DND-41 (cell line): ENCODE data around the gene MARCHF2.

Experiments
- ATAC-seq: fragments of 200-7000 bp; cut with Tn5 transposase; 3 replicates; pipeline ENCODE4 v1.9.1; 2021; ENCODE audit warnings: low read depth; ENCODE audit not compliant: insufficient read depth
- DNase-seq: peaks from one replicate; pipeline ENCODE4 v3.0.0-alpha.2; 2020
- H2AFZ ChIP-seq: 2 replicates; pipeline ENCODE4 v1.6.0; 2012; ENCODE audit warnings: low read depth, low read length
- H3K27ac ChIP-seq: 2 replicates; pipeline ENCODE4 v1.5.1; 2012; ENCODE audit warnings: low read length, inconsistent platforms
- H3K27me3 ChIP-seq: fragments of 200-600 bp; sonication (generic); 2 replicates; pipeline ENCODE4 v1.6.0; 2012; ENCODE audit warnings: low read length, mild to moderate bottlenecking, inconsistent platforms; ENCODE audit not compliant: insufficient read depth, poor library complexity
- H3K36me3 ChIP-seq: 2 replicates; pipeline ENCODE4 v1.5.1; 2012; ENCODE audit warnings: low read length, inconsistent platforms; ENCODE audit not compliant: insufficient read depth
- H3K4me1 ChIP-seq: 2 replicates; pipeline ENCODE4 v1.5.1; 2012; ENCODE audit warnings: mild to moderate bottlenecking, low read length; ENCODE audit not compliant: insufficient read depth
- H3K4me2 ChIP-seq: 2 replicates; pipeline ENCODE4 v1.6.0; 2012; ENCODE audit warnings: mild to moderate bottlenecking, moderate library complexity, low read length, inconsistent platforms; ENCODE audit not compliant: insufficient read depth
- H3K4me3 ChIP-seq, 2 experiments: fragments of 200-600 bp in 1 of 2; shearing (Covaris generic) in 1 of 2; 2 replicates each; pipeline ENCODE4 v1.5.1; 2012 to 2016; ENCODE audit warnings: inconsistent platforms in 2 of 2, low read length in 2 of 2, mild to moderate bottlenecking in 2 of 2, low read depth in 1 of 2, moderate library complexity in 1 of 2
- H3K79me2 ChIP-seq: 2 replicates; pipeline ENCODE4 v1.6.0; 2012; ENCODE audit warnings: low read length, inconsistent platforms; ENCODE audit not compliant: insufficient read depth
- H3K9ac ChIP-seq: 2 replicates; pipeline ENCODE4 v1.6.0; 2012; ENCODE audit warnings: low read depth, mild to moderate bottlenecking, inconsistent platforms, low read length, moderate library complexity
- H3K9me3 ChIP-seq: 2 replicates; pipeline ENCODE4 v1.5.1; 2012; ENCODE audit warnings: low read length, moderate library complexity, mild to moderate bottlenecking, inconsistent platforms; ENCODE audit not compliant: insufficient read depth, severe bottlenecking
- H4K20me1 ChIP-seq: 2 replicates; pipeline ENCODE4 v1.6.0; 2012; ENCODE audit warnings: low read length; ENCODE audit not compliant: insufficient read depth
- CTCF ChIP-seq: IDR thresholded peaks from 2 replicates; pipeline ENCODE4 v1.5.1; 2012; ENCODE audit warnings: borderline replicate concordance, low read length, moderate library complexity, mild to moderate bottlenecking; ENCODE audit not compliant: poor library complexity, severe bottlenecking; ENCODE audit errors: extremely low read depth
- EZH2 ChIP-seq: IDR thresholded peaks from 3 replicates; pipeline ENCODE4 v1.6.1; 2012; ENCODE audit warnings: borderline replicate concordance, low read depth, mild to moderate bottlenecking, moderate library complexity, low read length, inconsistent platforms; ENCODE audit not compliant: severe bottlenecking

The MARCHF2 gene

GRCh38 chr19:8401981-8402411, 11.1 kb upstream of the MARCHF2 start:
- no peak for ATAC-seq

DNA sequence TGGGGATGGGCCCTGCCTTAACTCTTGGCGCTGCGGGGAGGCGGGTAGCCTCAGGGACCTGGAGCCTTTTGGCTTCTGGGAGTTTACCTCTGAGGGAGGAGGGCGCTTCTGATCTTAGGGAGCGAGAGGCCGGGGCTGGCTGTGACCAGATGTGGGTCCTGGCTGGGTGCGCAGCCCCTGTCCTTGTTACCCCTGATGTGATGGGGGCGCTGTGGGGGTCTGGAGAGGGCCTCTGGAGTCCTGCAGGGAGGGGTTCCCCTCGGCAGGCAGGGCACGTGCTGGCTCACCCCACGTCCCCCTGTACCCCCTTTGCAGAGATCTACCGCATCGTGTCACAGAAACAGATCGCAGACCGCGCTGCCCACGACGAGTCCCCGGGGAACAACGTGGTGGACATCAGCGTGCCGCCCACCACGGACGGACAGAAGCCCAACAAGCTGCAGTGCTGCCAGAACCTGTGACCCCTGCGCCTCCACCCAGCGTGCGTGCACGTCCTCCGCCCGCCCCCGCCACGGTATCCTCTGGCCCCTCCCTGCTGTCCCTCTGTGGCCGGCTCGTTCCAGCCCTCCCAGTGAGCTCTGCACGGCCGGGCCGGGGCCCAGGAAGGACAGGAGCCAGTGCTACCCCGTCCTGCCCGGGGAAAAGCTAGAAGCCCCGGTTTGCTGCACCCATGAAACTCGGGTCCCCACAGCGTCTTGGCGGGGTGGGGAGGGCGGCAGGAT, 9.8 kb upstream of the MARCHF2 start:
- Histone ChIP-seq H3K79me2 (peaks cover 23% of the 10 kb centered on the region), H3K4me1 (no peaks in the 10 kb centered on the region), H3K4me2 (no peak overlapping the region), H3K9me3 (no peaks in the 10 kb centered on the region), H3K9ac (no peak overlapping the region), H4K20me1 (peaks cover 22% of the 10 kb centered on the region), H3K36me3 (peaks cover 50% of the 10 kb centered on the region), H3K4me3 (no peak overlapping the region), H3K27me3 (no peaks in the 10 kb centered on the region), H2AFZ (no peak overlapping the region), H3K27ac (no peak overlapping the region)
- DNase-seq, result no peak
- no peak for TF ChIP-seq CTCF
- no peak for TF ChIP-seq EZH2
- no peak for ATAC-seq

More at GRCh38 chr19:8401981-8402411, 11.1 kb upstream of the MARCHF2 start:
- Histone ChIP-seq H3K4me3 (no peak overlapping the region), H3K79me2 (peaks cover 36% of the 10 kb centered on the region), H4K20me1 (peaks cover 35% of the 10 kb centered on the region), H3K9ac (no peak overlapping the region), H3K36me3 (peaks cover 54% of the 10 kb centered on the region), H3K27me3 (no peaks in the 10 kb centered on the region), H3K27ac (no peak overlapping the region), H3K4me2 (no peak overlapping the region), H3K4me1 (no peaks in the 10 kb centered on the region), H2AFZ (no peak overlapping the region), H3K9me3 (no peaks in the 10 kb centered on the region)
- no peak for TF ChIP-seq CTCF
- no peak for TF ChIP-seq EZH2
- DNase-seq, result no peak

GRCh38 chr19:8403820-8404109, 9.3 kb upstream of the MARCHF2 start:
- H3K9ac ChIP-seq, result no peak overlapping the region
- no peaks in the 10 kb centered on the region for H3K9me3 ChIP-seq
- peaks cover 46% of the 10 kb centered on the region for H3K36me3 ChIP-seq
- no peak overlapping the region for H3K4me2 ChIP-seq
- ATAC-seq, result no peak
- H2AFZ ChIP-seq, result no peak overlapping the region
- peaks cover 19% of the 10 kb centered on the region; the same call in 1 of the 2 replicates for H3K79me2 ChIP-seq
- no peaks in the 10 kb centered on the region for H3K4me1 ChIP-seq
- no peak for DNase-seq
- H3K4me3 ChIP-seq, result no peak overlapping the region
- no peak overlapping the region for H3K27ac ChIP-seq
- no peaks in the 10 kb centered on the region for H3K27me3 ChIP-seq
- peaks cover 18% of the 10 kb centered on the region for H4K20me1 ChIP-seq
- TF ChIP-seq CTCF, result no peak
- TF ChIP-seq EZH2, result no peak
